ENCODE measurements around the gene SLC25A51.

DNA sequence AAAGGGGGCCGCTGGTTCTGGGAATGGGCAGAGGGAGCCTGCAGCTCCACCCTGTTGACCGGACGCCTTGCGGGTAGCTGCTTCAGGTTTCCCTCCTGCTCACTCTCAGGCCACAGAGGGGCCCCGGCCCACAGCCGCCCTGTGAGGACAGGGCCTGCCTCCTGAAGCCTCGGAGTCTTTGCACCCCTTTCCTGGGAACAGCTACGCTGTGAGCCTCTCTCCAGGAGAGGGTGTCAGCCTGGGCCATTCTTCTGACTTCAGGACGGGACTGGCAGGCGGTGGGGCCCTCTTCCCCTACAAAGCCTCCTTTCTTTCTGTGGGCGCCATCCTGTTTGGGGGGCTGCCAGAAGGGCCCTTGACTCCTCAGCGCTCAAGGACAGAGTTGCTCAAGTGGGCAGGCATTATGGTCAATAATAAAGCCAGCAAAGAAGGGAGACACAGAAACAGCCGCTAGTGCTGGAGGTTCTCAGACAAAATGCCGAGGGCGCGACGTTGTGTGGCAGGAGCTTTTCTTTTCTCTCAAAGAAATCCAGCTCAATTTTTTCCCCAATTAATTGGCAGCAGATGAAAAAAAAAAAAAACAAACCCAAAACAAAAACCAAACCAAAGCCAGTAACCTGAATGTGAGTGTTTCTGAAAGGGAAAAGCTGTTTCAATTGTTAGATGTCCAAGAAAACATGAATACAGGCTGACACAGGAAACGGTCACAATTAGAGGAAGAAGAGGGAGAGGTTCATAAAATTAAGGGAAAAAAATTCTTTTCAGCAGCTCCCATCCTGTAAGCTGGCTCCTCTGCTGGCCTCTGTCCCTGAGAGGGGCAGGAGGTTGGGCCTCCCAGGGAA lies 12.8 kb upstream of the SLC25A51 start:
- TF ChIP-seq EZH2 (IDR thresholded peaks at IDR 0.05; ENCODE audit: insufficient read depth, low read length) = no peak
- TF ChIP-seq, protein P1, sequence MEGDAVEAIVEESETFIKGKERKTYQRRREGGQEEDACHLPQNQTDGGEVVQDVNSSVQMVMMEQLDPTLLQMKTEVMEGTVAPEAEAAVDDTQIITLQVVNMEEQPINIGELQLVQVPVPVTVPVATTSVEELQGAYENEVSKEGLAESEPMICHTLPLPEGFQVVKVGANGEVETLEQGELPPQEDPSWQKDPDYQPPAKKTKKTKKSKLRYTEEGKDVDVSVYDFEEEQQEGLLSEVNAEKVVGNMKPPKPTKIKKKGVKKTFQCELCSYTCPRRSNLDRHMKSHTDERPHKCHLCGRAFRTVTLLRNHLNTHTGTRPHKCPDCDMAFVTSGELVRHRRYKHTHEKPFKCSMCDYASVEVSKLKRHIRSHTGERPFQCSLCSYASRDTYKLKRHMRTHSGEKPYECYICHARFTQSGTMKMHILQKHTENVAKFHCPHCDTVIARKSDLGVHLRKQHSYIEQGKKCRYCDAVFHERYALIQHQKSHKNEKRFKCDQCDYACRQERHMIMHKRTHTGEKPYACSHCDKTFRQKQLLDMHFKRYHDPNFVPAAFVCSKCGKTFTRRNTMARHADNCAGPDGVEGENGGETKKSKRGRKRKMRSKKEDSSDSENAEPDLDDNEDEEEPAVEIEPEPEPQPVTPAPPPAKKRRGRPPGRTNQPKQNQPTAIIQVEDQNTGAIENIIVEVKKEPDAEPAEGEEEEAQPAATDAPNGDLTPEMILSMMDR (IDR thresholded peaks at IDR 0.05; ENCODE audit: insufficient read depth, low read depth, low read length) = no peak

All from astrocyte (in vitro differentiated cells and primary cell).